K562 (cell line): ENCODE data around the gene AFF3.

Experiments
- ERF ChIP-seq: fragments of 450-650 bp; formaldehyde crosslinking; IDR thresholded peaks from 2 replicates; pipeline ENCODE4 v1.4.0; 2020; ENCODE audit warnings: mild to moderate bottlenecking, mixed read lengths
- NR1H2 ChIP-seq: sonication (generic); formaldehyde crosslinking; IDR thresholded peaks from 2 replicates; pipeline ENCODE4 v1.4.0; 2020; ENCODE audit warnings: mild to moderate bottlenecking, missing genetic modification reagents
- PHB2 ChIP-seq: fragments of 450-650 bp; IDR thresholded peaks from 2 replicates; pipeline ENCODE4 v1.6.1; 2017; ENCODE audit warnings: low read depth
- POLR2A ChIP-seq: fragments of 450-650 bp; conservative IDR thresholded peaks from 2 replicates; pipeline ENCODE4 v1.6.1; 2016
- SIN3A ChIP-seq, 2 experiments: fragments of 150-350 bp in 1 of 2; IDR thresholded peaks; 2 replicates each; pipeline ENCODE4 v1.6.1; 2011 to 2016; ENCODE audit warnings: borderline replicate concordance in 2 of 2, low read depth in 2 of 2, low read length in 2 of 2, mild to moderate bottlenecking in 2 of 2, moderate library complexity in 2 of 2; ENCODE audit not compliant: control insufficient read depth in 1 of 2
- TEAD2 ChIP-seq: fragments of 450-650 bp; IDR thresholded peaks from 2 replicates; pipeline ENCODE4 v1.6.1; 2016; ENCODE audit warnings: missing genetic modification characterization, control low read depth, missing compliant biosample characterization
- ZNF263 ChIP-seq: sonication (generic); formaldehyde crosslinking; IDR thresholded peaks from 2 replicates; pipeline ENCODE4 v1.8.0; 2022; ENCODE audit warnings: mild to moderate bottlenecking, missing genetic modification reagents, borderline replicate concordance
- ZNF76 ChIP-seq: fragments of 250-450 bp; sonication (Bioruptor Pico); IDR thresholded peaks from 2 replicates; pipeline ENCODE4 v1.4.0; 2020; ENCODE audit warnings: mild to moderate bottlenecking, moderate library complexity, borderline replicate concordance
- TF ChIP-seq, protein P1 (sequence below): fragments of 250-450 bp; sonication (Bioruptor Pico); IDR thresholded peaks from 2 replicates; pipeline ENCODE4 v1.8.0; 2022; ENCODE audit warnings: inconsistent platforms, mild to moderate bottlenecking, moderate library complexity, borderline replicate concordance

DNA sequence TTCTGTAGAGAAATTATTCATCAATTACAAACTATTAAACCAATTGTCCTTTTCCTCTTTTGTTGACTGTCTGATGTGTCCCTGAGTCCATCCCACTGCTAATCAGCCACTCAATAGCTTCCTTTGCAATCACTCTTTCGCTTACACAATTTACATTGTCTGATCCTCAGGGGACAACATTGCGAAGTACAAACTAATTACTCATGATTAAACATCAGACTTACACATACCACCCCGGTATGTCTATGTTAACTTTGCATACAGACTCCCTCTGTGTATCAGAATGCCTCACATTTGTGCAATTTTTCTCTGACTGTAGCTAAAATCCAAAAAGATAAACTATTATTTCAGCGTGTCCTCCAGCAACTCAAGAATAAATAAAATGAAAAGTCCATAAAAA lies 388.2 kb downstream of the AFF3 start:
- TF ChIP-seq PHB2 (no peak), POLR2A (no peak), ZNF76 (no peak), TEAD2 (tag) (no peak), ZNF263 (no peak), ERF (CRISPR knock-in tag) (no peak), SIN3A (IDR thresholded peaks at IDR 0.05; ENCODE audit: borderline replicate concordance in 2 of 2, control insufficient read depth in 1 of 2, low read depth in 2 of 2, low read length in 2 of 2) (no peak), NR1H2 (CRISPR knock-in tag) (no peak)
- TF ChIP-seq, protein P1, sequence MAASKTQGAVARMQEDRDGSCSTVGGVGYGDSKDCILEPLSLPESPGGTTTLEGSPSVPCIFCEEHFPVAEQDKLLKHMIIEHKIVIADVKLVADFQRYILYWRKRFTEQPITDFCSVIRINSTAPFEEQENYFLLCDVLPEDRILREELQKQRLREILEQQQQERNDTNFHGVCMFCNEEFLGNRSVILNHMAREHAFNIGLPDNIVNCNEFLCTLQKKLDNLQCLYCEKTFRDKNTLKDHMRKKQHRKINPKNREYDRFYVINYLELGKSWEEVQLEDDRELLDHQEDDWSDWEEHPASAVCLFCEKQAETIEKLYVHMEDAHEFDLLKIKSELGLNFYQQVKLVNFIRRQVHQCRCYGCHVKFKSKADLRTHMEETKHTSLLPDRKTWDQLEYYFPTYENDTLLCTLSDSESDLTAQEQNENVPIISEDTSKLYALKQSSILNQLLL: no peak
